Measurements from ENCODE around the gene OR5H15.

The OR5H15 gene

DNA sequence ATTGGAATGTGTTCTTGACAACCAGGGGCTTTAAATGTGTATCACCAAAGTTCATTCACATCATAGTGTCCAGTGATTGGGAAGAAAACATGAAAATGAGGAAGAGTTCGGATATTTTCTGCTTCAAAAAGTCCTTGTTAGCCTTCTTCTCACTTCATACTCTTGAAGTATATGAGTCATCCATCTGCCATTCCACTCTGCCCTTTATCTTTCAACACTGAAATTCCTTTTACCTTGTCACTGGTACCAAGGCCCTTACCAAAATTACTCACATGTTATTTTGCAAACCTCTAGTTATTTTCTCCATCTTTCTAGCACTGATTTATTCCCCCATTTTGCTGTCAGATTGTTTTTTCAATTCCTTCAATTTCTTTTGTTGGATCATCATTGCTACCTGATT lies 32.5 kb downstream of the OR5H15 start:
- no peak for TF ChIP-seq ZFX (IDR thresholded peaks at IDR 0.05; ENCODE audit: borderline replicate concordance)
- TF ChIP-seq, protein P1, sequence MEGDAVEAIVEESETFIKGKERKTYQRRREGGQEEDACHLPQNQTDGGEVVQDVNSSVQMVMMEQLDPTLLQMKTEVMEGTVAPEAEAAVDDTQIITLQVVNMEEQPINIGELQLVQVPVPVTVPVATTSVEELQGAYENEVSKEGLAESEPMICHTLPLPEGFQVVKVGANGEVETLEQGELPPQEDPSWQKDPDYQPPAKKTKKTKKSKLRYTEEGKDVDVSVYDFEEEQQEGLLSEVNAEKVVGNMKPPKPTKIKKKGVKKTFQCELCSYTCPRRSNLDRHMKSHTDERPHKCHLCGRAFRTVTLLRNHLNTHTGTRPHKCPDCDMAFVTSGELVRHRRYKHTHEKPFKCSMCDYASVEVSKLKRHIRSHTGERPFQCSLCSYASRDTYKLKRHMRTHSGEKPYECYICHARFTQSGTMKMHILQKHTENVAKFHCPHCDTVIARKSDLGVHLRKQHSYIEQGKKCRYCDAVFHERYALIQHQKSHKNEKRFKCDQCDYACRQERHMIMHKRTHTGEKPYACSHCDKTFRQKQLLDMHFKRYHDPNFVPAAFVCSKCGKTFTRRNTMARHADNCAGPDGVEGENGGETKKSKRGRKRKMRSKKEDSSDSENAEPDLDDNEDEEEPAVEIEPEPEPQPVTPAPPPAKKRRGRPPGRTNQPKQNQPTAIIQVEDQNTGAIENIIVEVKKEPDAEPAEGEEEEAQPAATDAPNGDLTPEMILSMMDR (IDR thresholded peaks at IDR 0.05): no peak
- no peak overlapping the region for H3K27ac ChIP-seq

- no peak overlapping the region for H3K27ac ChIP-seq
- TF ChIP-seq, protein P1 (IDR thresholded peaks at IDR 0.05): no peak
- TF ChIP-seq ZFX (IDR thresholded peaks at IDR 0.05; ENCODE audit: borderline replicate concordance): no peak
These were observed 42.7 kb downstream of the OR5H15 start for GRCh38 chr3:98209244-98209643.

GRCh38 chr3:98213276-98213675 lies 46.8 kb downstream of the OR5H15 start:
- no peak for TF ChIP-seq ZFX (IDR thresholded peaks at IDR 0.05; ENCODE audit: borderline replicate concordance)
- TF ChIP-seq, protein P1 (IDR thresholded peaks at IDR 0.05): no peak
- H3K27ac ChIP-seq: no peak overlapping the region

DNA sequence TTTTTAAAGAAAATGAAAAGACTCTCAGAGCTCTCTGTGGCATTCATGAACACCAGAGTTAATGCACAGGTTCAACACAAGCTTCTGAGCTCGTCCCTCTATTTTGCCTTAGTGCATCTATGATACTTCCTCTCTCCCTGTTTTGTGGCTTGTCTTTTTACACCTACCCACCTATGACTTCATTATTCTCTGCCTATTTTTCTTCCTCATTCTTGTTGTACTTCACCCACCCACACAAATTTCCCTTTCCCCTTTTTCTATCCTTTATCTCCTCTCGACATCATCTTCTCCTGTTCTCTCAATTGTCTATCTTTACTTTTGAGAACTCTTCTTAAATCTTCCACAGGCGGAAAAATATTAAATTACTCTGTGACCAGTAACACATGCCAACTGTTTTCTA lies 48.6 kb downstream of the OR5H15 start:
- TF ChIP-seq, protein P1 (IDR thresholded peaks at IDR 0.05): no peak
- TF ChIP-seq ZFX (IDR thresholded peaks at IDR 0.05; ENCODE audit: borderline replicate concordance): no peak
- no peak overlapping the region for H3K27ac ChIP-seq

All from 22Rv1 (cell line).